Omental fat pad (tissue), 4 donors: Measurements from ENCODE around the gene CETN3. TPM values are rescaled to one million over a fixed set of nuclear protein-coding genes. Genes with fewer than 3 reads are reported as not detected.

Experiments
- ATAC-seq: fragments of 150-250 bp; one replicate; pipeline ENCODE4 v1.9.1; 2016; ENCODE audit warnings: mild to moderate bottlenecking, moderate library complexity; ENCODE audit not compliant: low FRiP score
- DNase-seq: peaks from one replicate; pipeline ENCODE4 v3.0.0-alpha.2; 2019; ENCODE audit warnings: low spot score
- CTCF ChIP-seq, 3 donors: fragments of 450-650 bp; IDR thresholded peaks; one replicate each; pipeline ENCODE4 v1.5.1; 2016 to 2017; ENCODE audit warnings: antibody characterized with exemption in 3 of 3, mild to moderate bottlenecking in 3 of 3, moderate library complexity in 2 of 3
- total RNA-seq, 4 donors: library from RNA; depleted of rRNA; stranded (reverse); fragments of >200 nt; gene quantifications; one replicate each; pipeline ENCODE4 v1.1.0, GENCODE V29; 2016

The CETN3 gene
- total RNA-seq, 4 donors from 2014 or later: 5.2 to 9.1 (median 5.7) TPM

DNA sequence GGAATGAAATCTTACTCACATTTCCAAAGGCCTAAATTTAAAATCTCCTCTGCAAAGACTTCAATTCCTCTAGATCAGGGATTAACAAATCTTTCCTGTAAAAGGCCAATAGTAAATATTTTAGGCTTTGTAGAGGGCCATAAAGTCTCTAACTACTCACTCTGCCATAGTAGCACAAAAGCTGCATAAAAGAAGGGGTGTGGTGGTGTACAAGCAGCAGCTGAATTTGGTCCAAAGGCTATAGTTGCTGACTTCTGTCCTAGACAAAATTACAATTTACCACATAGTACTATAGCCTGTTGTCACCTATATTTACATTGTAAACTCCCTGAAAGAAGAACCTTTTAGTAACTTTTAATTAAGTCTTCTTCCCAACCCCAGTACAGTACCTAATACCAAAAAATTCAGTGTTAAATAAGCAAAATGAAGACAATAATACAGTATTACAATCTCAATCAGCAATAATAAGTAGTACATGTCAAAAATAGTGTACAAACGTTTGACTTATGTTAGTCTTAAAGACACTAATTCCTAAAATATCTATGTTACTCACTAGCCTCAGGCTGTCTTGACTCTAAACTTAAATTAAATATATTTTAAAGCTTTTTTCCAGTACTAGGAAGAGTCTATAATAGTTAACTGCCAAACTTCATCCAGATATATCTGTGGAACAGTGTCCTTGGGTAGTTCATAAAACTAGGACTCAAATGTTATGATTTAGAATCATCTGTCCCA, 6.9 kb downstream of the CETN3 start:
- DNase-seq (no peak), ATAC-seq (no peak)
- TF ChIP-seq CTCF (IDR thresholded peaks at IDR 0.05): no peak

DNA sequence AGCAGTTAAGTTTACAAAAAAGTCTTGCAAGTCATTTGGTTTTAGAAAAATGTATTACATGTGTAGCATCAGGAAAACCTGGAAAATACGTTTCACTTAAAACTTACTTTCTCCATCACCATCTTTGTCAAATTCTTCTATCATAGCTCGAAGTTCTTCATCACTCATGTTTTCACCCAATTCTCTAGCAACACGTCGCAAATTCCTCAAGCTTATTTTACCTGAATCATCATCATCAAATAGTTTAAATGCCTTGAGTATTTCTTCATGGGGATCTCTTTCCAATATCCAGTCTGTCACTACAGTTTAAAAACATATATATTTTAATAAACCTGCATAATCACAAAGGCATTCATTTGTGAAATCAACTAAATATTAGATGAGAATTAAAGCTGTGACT, 10.3 kb downstream of the CETN3 start:
- ATAC-seq: no peak
- no peak for TF ChIP-seq CTCF (IDR thresholded peaks at IDR 0.05)
- DNase-seq: no peak

DNA sequence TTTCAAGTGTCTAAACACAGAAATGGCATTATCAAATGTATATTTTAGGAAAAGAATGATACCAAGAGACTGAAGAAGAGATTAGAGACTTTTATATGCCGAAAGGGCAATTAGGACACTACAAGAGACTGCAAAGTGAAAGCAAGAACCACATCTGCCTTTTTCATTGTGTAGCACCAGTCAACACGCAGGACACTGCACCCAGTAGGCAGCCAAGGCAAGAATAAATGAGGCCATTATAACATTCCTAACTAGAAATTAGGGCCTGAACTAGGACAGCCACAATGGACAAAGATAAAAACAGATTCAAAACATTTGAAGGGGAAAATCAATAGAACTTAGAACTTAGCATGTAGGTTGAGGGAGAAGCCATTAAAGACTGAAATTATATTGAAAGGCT, 10.8 kb downstream of the CETN3 start:
- no peak for ATAC-seq
- no peak for DNase-seq
- no peak for TF ChIP-seq CTCF (IDR thresholded peaks at IDR 0.05)

DNA sequence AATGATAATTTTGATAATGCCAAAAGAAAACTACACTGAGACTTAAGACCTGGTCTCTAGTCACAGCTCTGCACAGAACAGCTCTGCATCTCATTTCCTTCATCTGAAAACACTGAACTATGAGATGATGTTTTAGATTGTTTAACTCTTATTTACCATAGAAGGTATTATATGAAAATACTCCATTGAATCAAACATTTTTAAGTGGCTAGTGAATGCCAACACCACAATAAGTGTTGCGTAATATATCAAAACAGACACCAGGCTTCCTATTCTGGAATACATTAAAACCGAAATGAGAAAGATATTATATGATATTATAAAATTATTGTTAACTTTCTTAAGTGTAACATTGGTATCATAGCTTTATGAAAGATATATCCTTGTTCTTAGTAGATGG, 14.6 kb downstream of the CETN3 start:
- no peak for ATAC-seq
- no peak for TF ChIP-seq CTCF (IDR thresholded peaks at IDR 0.05)
- no peak for DNase-seq

DNA sequence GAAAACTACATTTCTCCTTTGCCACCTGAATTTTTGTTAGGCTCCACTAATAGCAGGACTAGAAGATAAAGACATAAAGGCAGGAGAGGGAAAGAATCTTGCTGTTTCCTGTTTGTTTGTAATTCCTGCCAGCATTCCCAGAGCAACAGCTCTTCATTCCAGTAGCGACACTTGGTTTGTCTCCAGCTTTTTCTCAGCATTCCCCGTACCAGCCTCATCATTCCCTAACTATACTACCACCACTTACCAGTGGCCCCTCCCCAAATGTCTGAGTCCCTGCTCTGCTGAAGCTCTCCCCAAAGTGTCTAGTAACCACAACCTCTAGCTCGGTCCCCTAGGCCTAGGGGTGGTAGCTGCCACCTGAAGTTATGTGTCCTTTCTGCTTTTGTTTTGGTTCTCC, 18.6 kb downstream of the CETN3 start:
- no peak for TF ChIP-seq CTCF (IDR thresholded peaks at IDR 0.05)
- ATAC-seq (no peak), DNase-seq (no peak)

DNA sequence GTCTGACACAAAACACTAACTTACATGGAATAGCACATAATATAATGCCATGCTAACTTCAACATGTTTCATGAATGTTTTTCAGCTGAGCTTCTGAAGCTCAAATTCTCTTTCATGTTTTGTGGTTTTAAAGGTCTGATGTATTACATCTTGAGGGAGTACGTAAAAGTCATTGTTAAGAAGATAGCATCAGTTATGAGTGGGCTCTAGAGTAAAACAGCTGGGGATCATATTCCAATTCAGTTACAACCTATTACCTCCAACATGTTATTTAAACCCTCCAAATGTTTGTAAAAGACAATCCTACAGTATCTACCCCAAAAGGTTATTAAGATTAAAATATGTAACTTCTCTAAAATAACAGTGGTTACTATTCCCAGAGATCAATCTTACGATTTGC, 19.2 kb downstream of the CETN3 start:
- no peak for TF ChIP-seq CTCF (IDR thresholded peaks at IDR 0.05)
- DNase-seq (no peak), ATAC-seq (no peak)

DNA sequence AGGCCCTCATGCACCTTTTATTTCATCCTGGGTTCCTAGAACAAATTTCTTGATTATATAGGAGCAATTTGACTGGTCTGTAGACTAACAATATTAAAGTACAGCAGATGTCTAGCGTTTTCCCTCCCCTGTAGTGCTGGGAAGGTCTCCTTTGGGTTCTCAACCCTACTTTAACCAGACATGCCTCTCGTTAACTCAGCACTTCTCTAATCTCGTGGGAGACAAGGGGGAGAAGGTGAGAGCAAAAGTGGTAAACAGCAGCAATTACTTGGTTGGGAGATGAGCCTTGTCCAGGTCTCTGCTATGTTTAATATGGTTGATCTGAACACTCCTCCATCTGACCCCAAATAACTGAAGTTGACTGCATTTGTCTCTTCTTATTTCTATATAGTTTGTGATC, 22.0 kb downstream of the CETN3 start:
- no peak for TF ChIP-seq CTCF (IDR thresholded peaks at IDR 0.05)
- DNase-seq: no peak
- ATAC-seq: no peak
